Activated CD8-positive, alpha-beta memory T cell treated with anti-CD3 and anti-CD28 coated beads, Interleukin-2, amount 50 U/mL, for 24 hours (primary cell): ENCODE results near the gene DMAC2.
"Not testable (repeated sequence)": the region's sequence is repeated elsewhere in the genome, so short reads cannot be mapped to it uniquely, and the experiment has no call there.

Experiments
- DNase-seq: peaks from one replicate; pipeline ENCODE4 v3.0.0-alpha.2; 2020; ENCODE audit errors: extremely low read depth

The DMAC2 gene

GRCh38 chr19:41439441-41440222 lies at the start of gene DMAC2:
TSS of gene DMAC2 (minus strand) at chr19:41439912. CDS start at chr19:41439899, 13 bp downstream.
- DNase-seq = peak; percentile 94

GRCh38 chr19:41486953-41487352 lies 47.2 kb upstream of the DMAC2 start:
- DNase-seq = not testable (repeated sequence)

- no peak for DNase-seq
Measured at GRCh38 chr19:41484822-41485221, 45.1 kb upstream of the DMAC2 start.

- no peak for DNase-seq
Measured at GRCh38 chr19:41480336-41480735, 40.6 kb upstream of the DMAC2 start.

GRCh38 chr19:41479757-41480191 lies 40.1 kb upstream of the DMAC2 start:
- no peak for DNase-seq

GRCh38 chr19:41478875-41479756 lies 39.4 kb upstream of the DMAC2 start:
- DNase-seq = no peak

- no peak for DNase-seq
Measured at GRCh38 chr19:41478171-41478570, 38.5 kb upstream of the DMAC2 start.

GRCh38 chr19:41476583-41476982 lies 36.9 kb upstream of the DMAC2 start:
- no peak for DNase-seq

GRCh38 chr19:41463257-41464256 lies 23.8 kb upstream of the DMAC2 start:
- not testable (repeated sequence) for DNase-seq

- no peak for DNase-seq
Measured at GRCh38 chr19:41462497-41462896, 22.8 kb upstream of the DMAC2 start.

GRCh38 chr19:41457241-41457640 lies 17.5 kb upstream of the DMAC2 start:
- no peak for DNase-seq

- DNase-seq = no peak
Measured at GRCh38 chr19:41456342-41456918, 16.7 kb upstream of the DMAC2 start.

GRCh38 chr19:41455936-41456335 lies 16.2 kb upstream of the DMAC2 start:
- DNase-seq = no peak

- DNase-seq = no peak
Measured at GRCh38 chr19:41452584-41453275, 13.0 kb upstream of the DMAC2 start.

- no peak for DNase-seq
Measured at GRCh38 chr19:41449865-41450178, 10.1 kb upstream of the DMAC2 start.

GRCh38 chr19:41449079-41449864 lies 9.6 kb upstream of the DMAC2 start:
- DNase-seq = peak; percentile 19

- no peak for DNase-seq
Measured at GRCh38 chr19:41447732-41448332, 8.1 kb upstream of the DMAC2 start.

- no peak for DNase-seq
Measured at GRCh38 chr19:41445575-41445974, 5.9 kb upstream of the DMAC2 start.

GRCh38 chr19:41443813-41444455 lies 4.2 kb upstream of the DMAC2 start:
- no peak for DNase-seq
